ENCODE measurements around the gene BRD2.

The BRD2 gene

GRCh38 chr6:32968093-32968866 lies at the start of gene BRD2:
Gene BRD2 (plus strand): TSS chr6:32968594. CDS start chr6:32972899, 4,305 bp downstream.
- DNase-seq: peak; percentile 95
- peak within 1 kb of the TSS; percentile 100 for H3K27ac Mint-ChIP-seq
- H3K4me3 Mint-ChIP-seq: peak within 1 kb of the TSS; percentile 89 to 97
- ATAC-seq (replicated peaks): peak; percentile 31 to 47
- H3K4me1 Mint-ChIP-seq: peaks cover 32 to 51% of the 10 kb centered on the region in 2 donors
- peaks cover 37 to 63% of the 10 kb centered on the region in 2 donors for H3K36me3 Mint-ChIP-seq
- no peaks in the 10 kb centered on the region for H3K9me3 Mint-ChIP-seq
- no peaks in the 10 kb centered on the region for H3K27me3 Mint-ChIP-seq

- no peak for DNase-seq
- Mint-ChIP-seq H3K27ac (no peak overlapping the region), H3K4me3 (peak overlapping the region; percentile 4 to 75), H3K9me3 (peaks cover 2 to 4% of the 10 kb centered on the region in 2 donors), H3K36me3 (peaks cover 2 to 4% of the 10 kb centered on the region in 2 donors), H3K27me3 (no peaks in the 10 kb centered on the region), H3K4me1 (peaks cover 42 to 63% of the 10 kb centered on the region in 2 donors)
- peak; percentile 80 to 83 for ATAC-seq (replicated peaks)
Observed at GRCh38 chr6:32920715-32921114, 47.7 kb upstream of the BRD2 start.

DNA sequence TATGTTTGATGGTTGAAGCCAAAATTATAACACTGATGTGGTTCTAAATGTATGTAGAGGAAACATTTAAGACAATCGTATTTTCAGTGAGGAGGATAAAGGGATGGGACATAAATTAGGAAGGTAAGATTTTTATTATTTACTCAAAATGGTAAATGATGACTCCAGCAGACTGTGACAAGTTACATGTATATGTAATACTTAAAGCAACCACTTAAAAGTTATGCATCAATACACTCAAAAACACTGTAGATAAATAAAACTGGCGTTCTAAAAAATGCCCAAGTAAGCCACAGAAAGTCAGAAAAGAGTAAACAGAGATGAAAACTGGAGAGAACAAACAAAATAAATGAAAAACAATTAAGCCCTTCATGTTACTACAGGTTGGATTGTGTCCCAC lies 46.3 kb upstream of the BRD2 start:
- peaks cover 3 to 4% of the 10 kb centered on the region in 2 donors for H3K36me3 Mint-ChIP-seq
- DNase-seq (no peak), ATAC-seq (replicated peaks) (peak; percentile 53 to 61)
- H3K27me3 Mint-ChIP-seq: no peaks in the 10 kb centered on the region
- peak overlapping the region; percentile 31 to 66 for H3K4me3 Mint-ChIP-seq
- H3K27ac Mint-ChIP-seq: peak overlapping the region; percentile 91
- H3K4me1 Mint-ChIP-seq: peaks cover 35 to 55% of the 10 kb centered on the region in 2 donors
- peaks cover 2 to 4% of the 10 kb centered on the region in 2 donors for H3K9me3 Mint-ChIP-seq

- Mint-ChIP-seq H3K27ac (peak overlapping the region; percentile 93), H3K4me1 (peaks cover 36 to 80% of the 10 kb centered on the region in 2 donors), H3K27me3 (no peaks in the 10 kb centered on the region), H3K4me3 (no peak overlapping the region), H3K36me3 (peaks cover 21 to 38% of the 10 kb centered on the region in 2 donors), H3K9me3 (no peaks in the 10 kb centered on the region)
- ATAC-seq (replicated peaks) (peak in 1 of 2 donors; percentile 3), DNase-seq (no peak)
Observed at GRCh38 chr6:32931211-32931610, 37.2 kb upstream of the BRD2 start.

DNA sequence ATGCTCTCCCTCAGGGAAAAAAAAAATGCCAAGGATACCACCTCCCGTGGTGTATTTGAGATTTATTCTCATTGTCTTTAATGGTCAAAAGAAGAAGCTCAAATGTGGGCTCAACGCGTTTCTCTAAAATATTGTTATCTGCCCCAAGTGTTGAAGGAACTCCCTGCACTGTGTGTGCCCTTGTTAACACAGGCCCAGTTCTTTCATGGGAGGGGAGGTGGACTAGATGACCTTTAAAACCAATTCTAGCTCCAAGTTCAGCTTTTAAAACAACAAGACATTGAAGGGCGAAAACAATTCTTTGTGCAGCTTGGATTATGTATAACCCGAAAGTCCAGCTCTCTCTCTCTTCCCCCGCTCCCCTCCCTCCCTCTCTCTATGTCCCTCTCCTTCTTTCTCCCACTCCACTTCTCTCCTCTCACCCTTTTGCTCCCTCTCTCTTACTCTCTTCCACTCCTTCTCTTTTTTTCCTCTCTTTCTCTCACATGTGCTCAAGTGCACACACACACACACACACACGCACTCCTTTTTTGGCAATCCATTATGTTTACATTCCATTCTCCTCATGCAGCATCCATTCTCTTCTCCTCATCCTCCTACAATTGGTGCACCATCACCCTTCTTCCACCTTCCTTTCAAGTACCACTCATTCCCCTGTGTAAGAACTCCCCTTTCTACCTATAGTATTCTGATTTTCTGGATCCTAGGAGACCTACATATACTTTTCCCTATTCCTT lies 36.1 kb upstream of the BRD2 start:
- Mint-ChIP-seq H3K27ac (peak overlapping the region; percentile 26), H3K4me3 (peak overlapping the region in 1 of 2 donors; percentile 1), H3K4me1 (peaks cover 45 to 88% of the 10 kb centered on the region in 2 donors), H3K27me3 (no peaks in the 10 kb centered on the region), H3K9me3 (peaks cover 0 to 2% of the 10 kb centered on the region in 2 donors), H3K36me3 (peaks cover 31 to 48% of the 10 kb centered on the region in 2 donors)
- ATAC-seq (replicated peaks): peak in 1 of 2 donors; percentile 28
- no peak for DNase-seq

DNA sequence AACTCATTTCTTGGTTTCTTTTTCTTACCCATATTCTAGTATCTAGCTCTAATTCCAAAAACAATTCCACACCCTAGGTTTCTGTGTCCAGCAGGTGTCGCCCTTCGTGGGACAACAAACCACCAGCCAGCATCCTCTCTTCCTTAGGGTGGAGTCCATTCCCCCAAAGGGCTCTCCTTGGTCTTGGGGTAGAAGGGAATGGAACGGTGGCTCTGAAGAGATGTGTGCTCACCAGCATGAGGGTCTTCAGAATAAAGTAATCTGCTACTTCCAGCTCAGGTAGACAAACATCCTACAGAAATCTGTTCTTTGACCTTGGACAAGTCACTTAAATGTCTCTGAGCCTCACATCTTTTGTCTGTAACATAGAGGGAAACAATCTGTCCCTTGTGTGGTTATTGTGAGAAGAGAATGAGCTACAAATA lies 34.7 kb upstream of the BRD2 start:
- DNase-seq (no peak), ATAC-seq (replicated peaks) (peak; percentile 43 to 48)
- H3K27ac Mint-ChIP-seq: peak overlapping the region; percentile 74
- H3K9me3 Mint-ChIP-seq: peaks cover 0 to 2% of the 10 kb centered on the region in 2 donors
- H3K4me1 Mint-ChIP-seq: peaks cover 54 to 93% of the 10 kb centered on the region in 2 donors
- peaks cover 45 to 61% of the 10 kb centered on the region in 2 donors for H3K36me3 Mint-ChIP-seq
- peak overlapping the region in 1 of 2 donors; percentile 34 for H3K4me3 Mint-ChIP-seq
- H3K27me3 Mint-ChIP-seq: no peaks in the 10 kb centered on the region

DNA sequence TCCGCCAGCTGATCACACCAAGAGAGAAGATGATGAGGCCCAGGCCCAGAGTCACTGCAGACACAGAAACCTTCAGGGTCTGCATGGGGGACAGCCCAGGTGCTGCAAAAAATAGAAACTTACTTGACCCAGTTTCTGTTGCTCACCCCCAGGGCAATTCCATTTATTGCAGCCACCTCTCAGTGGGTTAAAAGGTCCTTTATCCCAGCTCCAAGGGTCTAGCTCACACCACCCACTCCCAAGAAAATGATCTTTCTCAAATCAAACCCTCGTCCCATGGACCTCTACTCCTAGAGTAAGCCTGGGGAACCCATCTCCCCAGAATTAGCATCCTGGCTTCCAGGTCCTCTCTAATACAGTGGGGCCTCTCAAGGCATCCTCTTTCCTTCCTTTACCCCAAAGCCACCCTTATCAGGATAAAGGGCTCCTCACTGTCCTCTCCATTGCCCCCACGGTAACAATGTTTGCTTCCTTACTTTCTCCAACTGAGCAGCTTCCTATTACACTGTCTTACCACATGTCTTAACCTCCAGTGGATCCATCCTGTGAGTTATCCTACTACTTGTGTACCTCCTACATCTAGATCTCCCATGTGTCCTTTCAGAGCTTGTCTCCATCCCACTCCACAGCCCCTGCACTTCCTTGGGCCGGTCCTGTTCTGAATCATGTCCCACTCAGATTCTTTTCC lies 32.7 kb upstream of the BRD2 start:
- peaks cover 0 to 2% of the 10 kb centered on the region in 2 donors for H3K9me3 Mint-ChIP-seq
- peaks cover 48 to 78% of the 10 kb centered on the region in 2 donors for H3K4me1 Mint-ChIP-seq
- ATAC-seq (replicated peaks) (no peak), DNase-seq (no peak)
- peak overlapping the region; percentile 83 for H3K27ac Mint-ChIP-seq
- peak overlapping the region; percentile 58 to 87 for H3K4me3 Mint-ChIP-seq
- H3K36me3 Mint-ChIP-seq: peaks cover 51 to 72% of the 10 kb centered on the region in 2 donors
- no peaks in the 10 kb centered on the region for H3K27me3 Mint-ChIP-seq

GRCh38 chr6:32936239-32937152 lies 31.9 kb upstream of the BRD2 start:
- ATAC-seq (replicated peaks) (no peak), DNase-seq (no peak)
- Mint-ChIP-seq H3K27me3 (no peaks in the 10 kb centered on the region), H3K27ac (peak overlapping the region; percentile 83), H3K9me3 (peaks cover 0 to 2% of the 10 kb centered on the region in 2 donors), H3K4me3 (peak overlapping the region; percentile 83 to 87), H3K36me3 (peaks cover 51 to 68% of the 10 kb centered on the region in 2 donors), H3K4me1 (peaks cover 45 to 76% of the 10 kb centered on the region in 2 donors)

DNA sequence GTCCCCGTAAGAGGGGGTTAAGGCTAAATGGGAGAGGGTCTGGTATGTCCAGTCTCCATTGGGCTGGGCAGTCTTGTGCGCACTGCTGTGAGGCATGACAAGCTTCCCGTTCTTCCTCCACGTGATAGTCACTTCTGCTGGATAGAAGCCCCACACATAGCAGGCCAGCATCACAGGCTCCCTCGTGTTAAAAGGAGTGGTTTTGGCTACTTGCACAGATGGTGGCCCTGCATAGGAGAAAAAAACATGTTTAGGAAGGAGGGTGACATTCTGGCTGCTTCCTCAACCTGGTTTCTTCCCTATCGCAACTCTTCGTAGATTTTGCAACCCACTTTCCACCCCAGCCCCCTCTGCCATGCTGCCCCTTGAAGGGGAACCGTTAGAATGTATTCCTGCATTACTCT lies 31.2 kb upstream of the BRD2 start:
- ATAC-seq (replicated peaks) (no peak), DNase-seq (no peak)
- Mint-ChIP-seq H3K27me3 (no peaks in the 10 kb centered on the region), H3K9me3 (peaks cover 0 to 2% of the 10 kb centered on the region in 2 donors), H3K4me1 (peaks cover 49 to 76% of the 10 kb centered on the region in 2 donors), H3K4me3 (peak overlapping the region; percentile 83 to 87), H3K27ac (peak overlapping the region; percentile 74), H3K36me3 (peaks cover 52 to 72% of the 10 kb centered on the region in 2 donors)

GRCh38 chr6:32938494-32938893 lies 29.9 kb upstream of the BRD2 start:
- Mint-ChIP-seq H3K27me3 (no peaks in the 10 kb centered on the region), H3K4me1 (peaks cover 57 to 77% of the 10 kb centered on the region in 2 donors), H3K4me3 (peak overlapping the region; percentile 83 to 87), H3K9me3 (peaks cover 0 to 2% of the 10 kb centered on the region in 2 donors), H3K36me3 (peaks cover 59 to 78% of the 10 kb centered on the region in 2 donors), H3K27ac (peak overlapping the region; percentile 81)
- DNase-seq (no peak), ATAC-seq (replicated peaks) (no peak)

- Mint-ChIP-seq H3K27me3 (no peaks in the 10 kb centered on the region), H3K9me3 (peaks cover 0 to 2% of the 10 kb centered on the region in 2 donors), H3K4me1 (peaks cover 64 to 79% of the 10 kb centered on the region in 2 donors), H3K36me3 (peaks cover 53 to 76% of the 10 kb centered on the region in 2 donors), H3K4me3 (peak within 1 kb of the TSS; percentile 95 to 96), H3K27ac (peak within 1 kb of the TSS; percentile 99)
- DNase-seq (peak; percentile 74), ATAC-seq (replicated peaks) (peak; percentile 70 to 73)
Observed at GRCh38 chr6:32940656-32941213, 27.7 kb upstream of the BRD2 start, which contains the start of gene HLA-DMB. Gene HLA-DMB (minus strand): TSS chr6:32941028. CDS start chr6:32940807, 221 bp downstream.

DNA sequence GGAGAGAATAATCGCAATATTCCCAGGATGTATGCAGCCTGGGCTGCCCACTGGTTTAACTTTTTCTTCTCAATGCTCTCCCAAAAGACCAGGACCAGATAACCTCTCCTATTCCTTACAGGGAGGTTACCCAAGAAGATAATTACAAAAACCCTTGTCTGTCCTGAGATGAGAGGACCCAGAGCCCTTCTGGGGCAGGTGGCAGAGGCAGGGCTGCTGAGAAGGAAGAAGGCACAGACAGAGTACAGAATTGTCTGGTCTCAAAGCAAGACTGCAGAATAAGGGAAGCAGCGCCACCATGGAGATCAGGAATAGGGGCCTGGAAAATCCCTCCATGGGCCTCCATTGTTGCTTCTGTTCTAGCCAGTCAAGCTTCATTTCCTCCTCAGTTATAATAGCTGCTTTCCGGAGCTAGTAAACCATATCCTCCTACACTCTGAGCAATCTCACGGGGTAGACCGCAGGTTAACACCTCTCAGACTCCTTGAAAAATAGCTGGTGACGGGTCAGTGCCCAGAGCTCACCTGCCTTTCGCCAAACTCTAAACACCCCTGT lies 27.1 kb upstream of the BRD2 start:
- peaks cover 51 to 74% of the 10 kb centered on the region in 2 donors for H3K36me3 Mint-ChIP-seq
- ATAC-seq (replicated peaks): peak; percentile 63 to 69

More for the DNA sequence above, 27.1 kb upstream of the BRD2 start:
- peaks cover 60 to 79% of the 10 kb centered on the region in 2 donors for H3K4me1 Mint-ChIP-seq
- peak; percentile 81 for DNase-seq
- peak overlapping the region; percentile 99 for H3K27ac Mint-ChIP-seq
- peak overlapping the region; percentile 95 to 96 for H3K4me3 Mint-ChIP-seq
- no peaks in the 10 kb centered on the region for H3K27me3 Mint-ChIP-seq
- H3K9me3 Mint-ChIP-seq: peaks cover 0 to 2% of the 10 kb centered on the region in 2 donors

Data from stimulated activated naive B cell treated with anti-CD40 and anti-IgM and Interleukin-4, amounts not matched to agents 10 μg/mL and 1 μg/mL and 100 μg/mL, for 72 hours (primary cell).